Measurements from ENCODE around the gene CRKL. TPM values are rescaled to one million over a fixed set of nuclear protein-coding genes. Genes with fewer than 3 reads are reported as not detected.

Gene CRKL
- total and polyA plus RNA-seq, 2 donors (not counting 1 experiment from before 2014, with no cell fraction given) = 17.1 to 76.7 TPM

- Histone ChIP-seq H3K79me2 (ENCODE audit: control insufficient read depth, insufficient read depth, low read length) (no peaks in the 10 kb centered on the region), H3K36me3 (replicated peaks in 1 of 2; ENCODE audit: control extremely low read depth in 1 of 2, control insufficient read depth in 1 of 2, extremely low read depth in 1 of 2, insufficient read depth in 2 of 2, low read length in 1 of 2) (peaks cover 0 to 23% of the 10 kb centered on the region in 2 experiments), H3K9me3 (ENCODE audit: control extremely low read depth in 1 of 3, control insufficient read depth in 2 of 3, insufficient read depth in 1 of 3, low read length in 2 of 3) (no peaks in the 10 kb centered on the region), H3K9ac (ENCODE audit: low read length) (no peak overlapping the region), H3K4me2 (replicated peaks; ENCODE audit: low read depth, low read length, poor library complexity, severe bottlenecking) (no peak overlapping the region), H4K20me1 (ENCODE audit: control insufficient read depth, insufficient read depth, low read length, poor library complexity, severe bottlenecking) (no peaks in the 10 kb centered on the region), H3K4me1 (ENCODE audit: control insufficient read depth in 2 of 2, insufficient read depth in 2 of 2, low read length in 2 of 2) (no peaks in the 10 kb centered on the region), H3K27ac (ENCODE audit: low read length in 2 of 2) (no peak overlapping the region), H3K27me3 (replicated peaks in 1 of 4; ENCODE audit: control extremely low read depth in 1 of 4, control insufficient read depth in 3 of 4, insufficient read depth in 4 of 4, low read length in 3 of 4) (no peaks in the 10 kb centered on the region), H3K4me3 (ENCODE audit: control extremely low read depth in 1 of 5, extremely low read depth in 1 of 5, insufficient read depth in 1 of 5, low read depth in 2 of 5, low read length in 4 of 5) (no peak overlapping the region), H2AFZ (ENCODE audit: insufficient read depth, low read depth, low read length, poor library complexity, severe bottlenecking) (no peak overlapping the region)
- CTCF ChIA-PET = no interaction called here
- intact Hi-C loops (cut with micrococcal nuclease) = no loop called here
- ATAC-seq (ENCODE audit: low read depth) (no peak), DNase-seq (no peak)
- Mint-ChIP-seq H3K4me3 (no peak overlapping the region), H3K4me1 (no peaks in the 10 kb centered on the region), H3K27me3 (no peaks in the 10 kb centered on the region), H3K9me3 (ENCODE audit: insufficient read depth) (no peaks in the 10 kb centered on the region), H3K27ac (no peak overlapping the region)
- TF ChIP-seq CTCF (IDR thresholded peaks at IDR 0.05) = no peak
- TF ChIP-seq EZH2 (IDR thresholded peaks at IDR 0.05; ENCODE audit: borderline replicate concordance, insufficient read depth, low read depth, low read length, poor library complexity, severe bottlenecking) = no peak
- POLR2A ChIA-PET = no interaction called here
- WGBS (ENCODE audit: insufficient coverage) = 93% methylated on average over 22 of the region's 24 CpGs
Measured at GRCh38 chr22:20991252-20992055, 74.2 kb downstream of the CRKL start.

DNA sequence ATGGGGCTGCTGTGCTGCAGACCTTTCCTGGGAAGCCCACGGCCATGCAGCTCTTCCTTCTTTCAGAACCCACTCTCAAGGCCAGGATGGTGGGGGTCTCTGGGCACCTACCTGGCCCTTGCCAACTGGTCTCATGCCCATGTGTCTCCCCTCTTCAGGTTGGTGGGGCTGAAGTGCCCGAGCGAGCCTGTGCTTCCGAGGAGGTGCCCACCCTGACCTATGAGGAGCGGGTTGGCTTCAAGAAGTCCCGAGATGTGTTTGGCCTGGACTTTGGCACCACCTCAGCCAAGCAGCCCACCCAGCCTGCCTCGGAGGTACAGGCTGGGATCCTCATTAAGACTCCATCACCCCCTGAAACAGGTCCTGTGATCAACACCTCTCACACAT is 74.8 kb downstream of the CRKL start:
- H3K27me3 Mint-ChIP-seq = no peaks in the 10 kb centered on the region
- Histone ChIP-seq H3K36me3 (replicated peaks in 1 of 2; ENCODE audit: control extremely low read depth in 1 of 2, control insufficient read depth in 1 of 2, extremely low read depth in 1 of 2, insufficient read depth in 2 of 2, low read length in 1 of 2) (peaks cover 0 to 23% of the 10 kb centered on the region in 2 experiments), H2AFZ (ENCODE audit: insufficient read depth, low read depth, low read length, poor library complexity, severe bottlenecking) (no peak overlapping the region), H3K79me2 (ENCODE audit: control insufficient read depth, insufficient read depth, low read length) (no peaks in the 10 kb centered on the region), H4K20me1 (ENCODE audit: control insufficient read depth, insufficient read depth, low read length, poor library complexity, severe bottlenecking) (no peaks in the 10 kb centered on the region), H3K27ac (ENCODE audit: low read length in 2 of 2) (no peak overlapping the region), H3K9ac (ENCODE audit: low read length) (no peak overlapping the region), H3K27me3 (replicated peaks in 1 of 4; ENCODE audit: control extremely low read depth in 1 of 4, control insufficient read depth in 3 of 4, insufficient read depth in 4 of 4, low read length in 3 of 4) (no peaks in the 10 kb centered on the region), H3K9me3 (ENCODE audit: control extremely low read depth in 1 of 3, control insufficient read depth in 2 of 3, insufficient read depth in 1 of 3, low read length in 2 of 3) (no peaks in the 10 kb centered on the region), H3K4me1 (ENCODE audit: control insufficient read depth in 2 of 2, insufficient read depth in 2 of 2, low read length in 2 of 2) (no peaks in the 10 kb centered on the region), H3K4me2 (replicated peaks; ENCODE audit: low read depth, low read length, poor library complexity, severe bottlenecking) (no peak overlapping the region), H3K4me3 (ENCODE audit: control extremely low read depth in 1 of 5, extremely low read depth in 1 of 5, insufficient read depth in 1 of 5, low read depth in 2 of 5, low read length in 4 of 5) (no peak overlapping the region)
- intact Hi-C loops (cut with micrococcal nuclease) = no loop called here
- ATAC-seq (ENCODE audit: low read depth) (no peak), DNase-seq (no peak)
- POLR2A ChIA-PET = no interaction called here
- no peak overlapping the region for H3K27ac Mint-ChIP-seq
- TF ChIP-seq CTCF (IDR thresholded peaks at IDR 0.05) (no peak), EZH2 (IDR thresholded peaks at IDR 0.05; ENCODE audit: borderline replicate concordance, insufficient read depth, low read depth, low read length, poor library complexity, severe bottlenecking) (no peak)
- no peak overlapping the region for H3K4me3 Mint-ChIP-seq
- H3K4me1 Mint-ChIP-seq = no peaks in the 10 kb centered on the region
- CTCF ChIA-PET = no interaction called here
- H3K9me3 Mint-ChIP-seq (ENCODE audit: insufficient read depth) = no peaks in the 10 kb centered on the region
- WGBS (ENCODE audit: insufficient coverage) = 90% methylated on average over 7 of the region's 7 CpGs
